Measurements from ENCODE around the gene CCDC197.

- TF ChIP-seq RERE (CRISPR knock-in tag; IDR thresholded peaks at IDR 0.05; ENCODE audit: borderline replicate concordance) (no peak), ZNF444 (CRISPR knock-in tag; IDR thresholded peaks at IDR 0.05) (no peak), TARDBP (IDR thresholded peaks at IDR 0.05) (no peak), CTCF (IDR thresholded peaks at IDR 0.05 in 2 of 3, conservative IDR thresholded peaks at IDR 0.05 in 1 of 3; ENCODE audit: insufficient read depth in 2 of 3, low read depth in 1 of 3, low read length in 3 of 3) (no peak), IRF2 (CRISPR knock-in tag; IDR thresholded peaks at IDR 0.05) (no peak), MXI1 (IDR thresholded peaks at IDR 0.05; ENCODE audit: low read depth, low read length) (no peak)
Measured at GRCh38 chr14:93997082-93997481, at the start of gene CCDC197.
